BLaER1 (cell line): ENCODE data around the gene TMEM174.

Experiments
- H3K27ac ChIP-seq: shearing (Covaris generic); formaldehyde crosslinking; 2 replicates; pipeline ENCODE4 v1.8.1; 2022
- H3K27me3 ChIP-seq: shearing (Covaris generic); formaldehyde crosslinking; 2 replicates; pipeline ENCODE4 v1.8.1; 2022
- H3K36me3 ChIP-seq: shearing (Covaris generic); formaldehyde crosslinking; 2 replicates; pipeline ENCODE4 v1.8.1; 2022
- H3K4me1 ChIP-seq: shearing (Covaris generic); formaldehyde crosslinking; 2 replicates; pipeline ENCODE4 v1.8.1; 2022
- H3K4me2 ChIP-seq: shearing (Covaris generic); formaldehyde crosslinking; 2 replicates; pipeline ENCODE4 v1.8.1; 2022
- H3K4me3 ChIP-seq: shearing (Covaris generic); formaldehyde crosslinking; 2 replicates; pipeline ENCODE4 v1.8.1; 2022
- H3K9ac ChIP-seq: shearing (Covaris generic); formaldehyde crosslinking; 2 replicates; pipeline ENCODE4 v1.8.1; 2022
- H3K9me3 ChIP-seq: shearing (Covaris generic); formaldehyde crosslinking; 2 replicates; pipeline ENCODE4 v1.8.1; 2022
- H4K20me1 ChIP-seq: shearing (Covaris generic); formaldehyde crosslinking; 2 replicates; pipeline ENCODE4 v1.8.1; 2022
- Cebpa-rat ChIP-seq: shearing (Covaris generic); IDR thresholded peaks from 2 replicates; pipeline ENCODE4 v1.8.1; 2022

Gene TMEM174, protein sequence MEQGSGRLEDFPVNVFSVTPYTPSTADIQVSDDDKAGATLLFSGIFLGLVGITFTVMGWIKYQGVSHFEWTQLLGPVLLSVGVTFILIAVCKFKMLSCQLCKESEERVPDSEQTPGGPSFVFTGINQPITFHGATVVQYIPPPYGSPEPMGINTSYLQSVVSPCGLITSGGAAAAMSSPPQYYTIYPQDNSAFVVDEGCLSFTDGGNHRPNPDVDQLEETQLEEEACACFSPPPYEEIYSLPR

DNA sequence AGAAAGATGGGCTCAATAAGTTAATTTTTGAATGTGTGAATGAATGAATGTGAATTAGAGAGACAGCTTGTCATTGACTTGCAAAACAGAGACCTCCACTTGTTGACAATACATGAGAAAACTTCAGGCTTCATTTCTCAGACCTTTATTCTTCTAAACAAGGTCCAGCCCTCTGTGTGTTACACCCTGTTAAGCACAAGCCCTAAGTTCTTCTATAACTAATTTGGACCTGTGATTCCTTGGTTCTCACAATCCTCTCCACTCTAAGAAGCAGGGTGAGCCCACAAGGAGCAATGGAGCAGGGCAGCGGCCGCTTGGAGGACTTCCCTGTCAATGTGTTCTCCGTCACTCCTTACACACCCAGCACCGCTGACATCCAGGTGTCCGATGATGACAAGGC lies at the start of gene TMEM174:
TMEM174 (plus strand) TSS at position 243 of the 400 bp plus-strand sequence; CDS start at position 294, 51 bp downstream.
- Histone ChIP-seq H3K9ac (no peak within 1 kb of the TSS), H3K9me3 (peaks cover 11% of the 10 kb centered on the region), H3K27me3 (peaks cover 5% of the 10 kb centered on the region; the same call in 1 of the 2 replicates), H3K27ac (no peak within 1 kb of the TSS), H3K4me1 (peaks cover 8% of the 10 kb centered on the region; the same call in 1 of the 2 replicates), H3K4me3 (no peak within 1 kb of the TSS), H3K36me3 (no peaks in the 10 kb centered on the region), H3K4me2 (peak within 1 kb of the TSS; percentile 32; the same call in 1 of the 2 replicates), H4K20me1 (no peaks in the 10 kb centered on the region)
- no peak for TF ChIP-seq Cebpa-rat

DNA sequence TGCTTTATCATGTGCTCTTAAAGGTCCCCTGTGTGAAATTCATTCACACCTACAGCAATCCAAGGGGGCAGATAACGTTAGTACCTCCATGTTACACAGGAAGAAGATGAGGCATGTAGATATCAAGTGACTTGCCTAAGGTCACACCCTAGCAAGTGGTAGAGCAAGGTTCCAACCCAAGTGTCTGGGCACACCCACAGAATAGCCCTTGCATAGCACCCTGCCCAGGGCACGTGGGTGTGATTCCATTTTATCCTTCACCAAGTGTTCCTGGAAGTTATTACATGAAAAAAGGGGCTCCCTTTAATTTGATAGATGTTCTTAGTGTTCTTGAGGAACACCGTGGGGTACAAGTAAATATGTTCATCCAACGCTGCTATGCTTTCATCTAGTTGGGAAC lies 47.7 kb upstream of the TMEM174 start:
- Histone ChIP-seq H3K4me2 (no peak overlapping the region), H3K9ac (no peak overlapping the region), H3K27me3 (no peaks in the 10 kb centered on the region), H3K27ac (no peak overlapping the region), H3K9me3 (peaks cover 5% of the 10 kb centered on the region), H3K4me1 (peaks cover 18% of the 10 kb centered on the region), H4K20me1 (no peaks in the 10 kb centered on the region), H3K36me3 (no peaks in the 10 kb centered on the region), H3K4me3 (no peak overlapping the region)
- no peak for TF ChIP-seq Cebpa-rat

DNA sequence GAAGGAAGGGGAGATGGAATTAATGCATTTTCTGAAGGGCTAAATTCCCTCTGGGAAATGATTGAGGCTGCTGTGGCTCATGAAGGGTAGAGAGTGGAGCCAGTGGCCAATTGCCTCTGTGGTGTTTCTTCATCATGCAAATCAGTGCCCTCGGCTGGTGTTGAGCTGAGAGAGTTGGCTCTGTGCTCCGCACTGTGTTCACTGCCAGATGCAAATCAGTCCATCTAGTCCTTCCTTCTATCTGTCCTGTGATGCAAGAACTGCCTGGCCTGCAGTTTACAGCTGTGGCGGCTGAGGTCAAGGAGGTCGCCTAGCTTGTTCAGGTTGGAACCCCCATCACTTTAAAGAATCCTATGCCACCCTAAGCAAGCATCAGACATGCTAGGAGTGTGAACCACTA lies 46.6 kb upstream of the TMEM174 start:
- Histone ChIP-seq H3K27me3 (no peaks in the 10 kb centered on the region), H3K9me3 (no peaks in the 10 kb centered on the region), H3K4me3 (no peak overlapping the region), H3K36me3 (no peaks in the 10 kb centered on the region), H3K27ac (no peak overlapping the region), H3K4me1 (peaks cover 18% of the 10 kb centered on the region), H4K20me1 (no peaks in the 10 kb centered on the region), H3K9ac (no peak overlapping the region), H3K4me2 (no peak overlapping the region)
- TF ChIP-seq Cebpa-rat = no peak

DNA sequence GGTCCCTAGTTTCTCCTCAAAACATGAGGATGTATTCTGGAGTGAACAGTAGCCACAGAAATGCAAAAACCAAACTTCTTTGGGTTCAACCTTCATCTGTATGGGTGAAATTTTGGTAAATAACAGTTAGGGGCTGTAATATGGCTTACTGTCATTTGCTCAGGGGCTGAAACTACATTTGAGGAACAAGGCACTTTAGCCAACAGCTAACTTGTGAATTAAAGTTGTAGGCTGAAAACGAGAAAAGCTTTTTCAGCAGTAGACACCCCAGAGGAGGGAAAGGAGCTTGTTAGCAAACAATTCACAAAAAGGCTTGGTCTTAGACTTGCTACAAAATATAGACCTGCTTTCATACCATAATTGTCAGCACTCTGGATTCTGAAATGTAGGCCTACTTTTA lies 46.0 kb upstream of the TMEM174 start:
- Histone ChIP-seq H3K27me3 (no peaks in the 10 kb centered on the region), H3K27ac (no peak overlapping the region), H3K4me2 (no peak overlapping the region), H4K20me1 (no peaks in the 10 kb centered on the region), H3K9me3 (no peaks in the 10 kb centered on the region), H3K4me1 (peaks cover 17% of the 10 kb centered on the region), H3K4me3 (no peak overlapping the region), H3K36me3 (no peaks in the 10 kb centered on the region), H3K9ac (no peak overlapping the region)
- no peak for TF ChIP-seq Cebpa-rat

DNA sequence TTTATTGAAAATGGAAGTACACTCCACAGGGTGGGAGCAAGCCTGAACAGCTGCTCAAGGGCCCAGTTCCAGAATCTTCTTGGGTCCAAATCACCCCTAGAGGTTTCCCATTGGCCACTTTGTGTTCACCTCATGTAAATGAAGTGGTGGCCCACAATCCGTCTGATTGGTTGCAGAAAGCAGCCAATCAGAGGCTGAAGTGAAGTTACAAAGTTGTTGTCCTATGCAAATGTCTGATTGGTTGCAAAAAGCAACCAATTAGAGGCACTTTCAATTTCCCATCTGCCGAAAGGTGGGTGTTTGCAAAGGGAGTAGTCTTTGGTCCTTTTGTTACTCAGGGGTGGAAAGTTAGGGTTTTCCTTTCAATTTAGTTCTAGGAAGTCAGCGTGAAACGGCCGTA lies 43.9 kb upstream of the TMEM174 start:
- no peak overlapping the region for H3K27ac ChIP-seq
- TF ChIP-seq Cebpa-rat = no peak

DNA sequence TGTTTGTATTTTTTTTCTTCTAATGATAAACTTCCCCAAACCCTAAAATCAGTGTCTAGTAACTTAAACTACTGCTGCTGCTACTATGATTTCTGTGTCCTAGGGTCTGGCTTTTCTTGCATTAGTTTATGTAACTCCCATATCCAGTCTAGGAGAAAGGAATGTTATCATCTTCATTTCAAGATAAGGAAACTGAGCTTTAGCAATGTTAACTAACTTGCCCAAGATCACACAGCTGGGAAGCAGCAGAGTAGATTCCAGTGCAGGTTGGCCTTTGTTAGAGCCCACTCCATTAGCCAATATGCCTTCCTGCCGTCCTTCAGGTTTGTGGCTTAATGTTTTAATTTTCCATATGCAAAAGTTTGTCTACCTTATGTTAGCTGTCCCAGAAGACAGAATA lies 42.2 kb upstream of the TMEM174 start:
- H3K36me3 ChIP-seq = no peaks in the 10 kb centered on the region
- H3K27me3 ChIP-seq = no peaks in the 10 kb centered on the region
- no peak overlapping the region for H3K27ac ChIP-seq
- H3K9me3 ChIP-seq = no peaks in the 10 kb centered on the region
- TF ChIP-seq Cebpa-rat = no peak
- H3K9ac ChIP-seq = no peak overlapping the region
- H3K4me1 ChIP-seq = no peaks in the 10 kb centered on the region
- no peak overlapping the region for H3K4me2 ChIP-seq
- H3K4me3 ChIP-seq = no peak overlapping the region
- no peaks in the 10 kb centered on the region for H4K20me1 ChIP-seq

More for the DNA sequence above, 43.9 kb upstream of the TMEM174 start:
- Histone ChIP-seq H3K36me3 (no peaks in the 10 kb centered on the region), H3K9me3 (no peaks in the 10 kb centered on the region), H4K20me1 (no peaks in the 10 kb centered on the region), H3K4me3 (no peak overlapping the region), H3K4me2 (no peak overlapping the region), H3K4me1 (no peaks in the 10 kb centered on the region), H3K27me3 (no peaks in the 10 kb centered on the region), H3K9ac (no peak overlapping the region)

DNA sequence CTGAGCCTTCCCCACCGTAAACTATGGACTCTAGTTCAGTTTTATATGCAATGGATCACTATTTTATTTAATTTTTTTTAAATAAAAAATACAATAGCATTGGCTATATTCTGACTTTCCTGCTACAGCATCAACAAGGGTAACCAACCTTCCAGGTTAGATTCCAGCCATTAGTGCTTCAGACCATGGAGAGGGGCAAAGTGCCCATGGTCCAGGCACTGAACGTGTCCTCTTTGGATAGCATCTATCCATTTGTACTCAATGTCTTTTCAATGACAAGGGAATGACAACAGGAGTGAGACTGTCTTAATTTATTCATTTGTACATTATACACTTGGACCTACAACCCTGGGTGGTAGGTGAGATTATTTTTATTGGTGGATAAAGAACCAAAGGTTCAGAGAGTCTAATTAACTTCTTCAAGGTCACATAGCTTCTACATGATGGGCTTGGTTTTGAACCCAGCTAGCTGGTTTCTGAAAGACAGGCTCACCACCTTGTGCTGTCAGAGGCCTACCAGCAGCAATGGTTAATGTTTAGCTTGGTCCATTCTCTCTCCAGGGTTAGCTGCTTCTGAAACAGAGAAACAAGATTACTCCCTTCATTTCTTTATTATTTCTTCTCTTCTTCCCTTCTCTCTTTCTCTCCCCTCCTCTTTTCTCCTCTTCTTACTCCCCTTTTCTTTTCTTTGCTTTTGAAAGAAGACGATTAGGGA lies 41.1 kb upstream of the TMEM174 start:
- Histone ChIP-seq H3K4me3 (no peak overlapping the region), H4K20me1 (no peaks in the 10 kb centered on the region), H3K27me3 (no peaks in the 10 kb centered on the region), H3K27ac (no peak overlapping the region), H3K36me3 (no peaks in the 10 kb centered on the region), H3K4me1 (no peaks in the 10 kb centered on the region), H3K9me3 (no peaks in the 10 kb centered on the region), H3K9ac (no peak overlapping the region), H3K4me2 (no peak overlapping the region)
- no peak for TF ChIP-seq Cebpa-rat

DNA sequence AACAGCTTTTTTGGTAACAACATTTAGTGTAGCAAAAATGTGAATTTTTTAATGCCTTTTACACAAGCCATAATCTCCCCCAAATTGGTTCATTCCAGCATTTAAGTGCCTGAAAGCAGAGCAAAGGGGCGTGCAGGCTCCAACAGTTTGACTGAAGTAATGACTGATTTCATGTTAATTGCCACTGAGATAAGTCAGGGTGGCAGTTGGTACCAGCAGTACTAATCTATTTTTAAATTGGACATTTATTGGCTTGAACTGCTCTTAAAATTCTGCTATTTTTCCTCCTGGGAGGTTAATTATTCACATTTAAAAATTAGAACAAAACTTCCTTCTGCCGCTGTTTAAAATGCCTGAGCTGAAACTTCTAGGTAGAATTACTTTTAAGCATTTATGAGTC lies 40.2 kb upstream of the TMEM174 start:
- Histone ChIP-seq H3K4me3 (no peak overlapping the region), H4K20me1 (no peaks in the 10 kb centered on the region), H3K27ac (no peak overlapping the region), H3K36me3 (no peaks in the 10 kb centered on the region), H3K9ac (no peak overlapping the region), H3K4me2 (no peak overlapping the region), H3K4me1 (no peaks in the 10 kb centered on the region), H3K27me3 (no peaks in the 10 kb centered on the region), H3K9me3 (no peaks in the 10 kb centered on the region)
- TF ChIP-seq Cebpa-rat = no peak

DNA sequence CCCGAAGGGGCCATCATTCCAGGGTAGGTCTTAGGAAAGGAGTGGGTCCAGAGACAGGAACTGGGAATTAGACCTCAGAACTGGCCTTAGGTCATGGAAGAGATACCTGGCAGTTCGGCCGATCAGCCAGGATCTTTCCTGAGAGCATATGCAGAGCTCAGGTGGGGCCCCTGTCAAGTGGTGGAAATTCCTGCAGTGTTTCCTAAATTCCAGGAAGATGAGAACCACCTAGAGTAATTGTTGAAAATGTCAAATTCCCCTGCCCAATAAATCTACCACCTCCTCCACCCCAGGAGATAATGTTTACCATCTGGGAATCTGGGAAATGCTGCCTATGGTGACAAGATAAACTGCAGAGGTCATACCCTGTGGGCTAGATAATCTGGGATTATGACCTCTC lies 38.0 kb upstream of the TMEM174 start:
- H4K20me1 ChIP-seq = no peaks in the 10 kb centered on the region
- H3K27me3 ChIP-seq = no peaks in the 10 kb centered on the region
- no peaks in the 10 kb centered on the region for H3K9me3 ChIP-seq
- H3K27ac ChIP-seq = no peak overlapping the region
- no peak for TF ChIP-seq Cebpa-rat
- H3K9ac ChIP-seq = no peak overlapping the region
- no peak overlapping the region for H3K4me2 ChIP-seq
- H3K4me1 ChIP-seq = no peaks in the 10 kb centered on the region
- H3K36me3 ChIP-seq = no peaks in the 10 kb centered on the region
- H3K4me3 ChIP-seq = no peak overlapping the region

DNA sequence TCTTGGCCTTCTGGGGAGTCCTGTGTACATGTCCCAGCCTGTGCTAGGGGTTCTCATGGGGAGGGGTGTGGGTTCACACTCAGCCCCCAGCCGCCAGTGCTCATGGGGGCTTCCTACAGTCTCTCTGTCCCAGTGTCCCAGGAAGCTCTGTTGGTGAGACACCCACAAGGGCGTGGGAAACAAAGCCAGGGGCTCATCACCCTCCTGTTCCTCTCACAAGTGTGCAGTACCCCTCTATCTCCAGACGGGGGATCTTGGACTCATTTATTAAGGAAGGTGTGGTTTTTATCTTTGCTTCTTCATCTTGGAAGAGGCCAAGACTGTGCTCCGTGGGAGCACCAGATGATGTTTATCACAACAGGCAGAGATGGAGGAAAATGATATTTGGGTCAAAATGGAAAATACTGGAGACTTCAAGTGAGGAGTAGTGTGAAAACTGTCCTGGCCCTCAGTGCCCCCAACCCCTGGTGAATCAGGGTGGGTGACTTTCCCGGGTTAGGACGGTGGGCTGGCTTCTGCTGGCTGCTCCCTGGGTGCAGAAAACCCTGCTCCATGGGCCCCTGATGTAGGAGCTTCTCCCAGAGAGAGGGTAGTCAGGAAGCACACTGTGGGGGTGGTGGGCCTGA lies 37.5 kb upstream of the TMEM174 start:
- H3K27ac ChIP-seq = no peak overlapping the region
- no peaks in the 10 kb centered on the region for H3K9me3 ChIP-seq
- no peaks in the 10 kb centered on the region for H3K36me3 ChIP-seq
- TF ChIP-seq Cebpa-rat = no peak
- no peaks in the 10 kb centered on the region for H3K4me1 ChIP-seq
- H4K20me1 ChIP-seq = no peaks in the 10 kb centered on the region
- no peak overlapping the region for H3K4me2 ChIP-seq
- H3K27me3 ChIP-seq = no peaks in the 10 kb centered on the region
- H3K9ac ChIP-seq = no peak overlapping the region
- no peak overlapping the region for H3K4me3 ChIP-seq
